SK-N-SH (cell line): ENCODE results near the gene PIGC. TPM values are rescaled to one million over a fixed set of nuclear protein-coding genes. Genes with fewer than 3 reads are reported as not detected.

Source experiments
- CTCF ChIA-PET: fragments of 300-600, 350-600 bp; formaldehyde crosslinking; extraction: SDS; loops from one replicate; lab custom pipeline; 2021; lab: Yijun Ruan, JAX
- POLR2A ChIA-PET: fragments of 350-600 bp; sonication (Branson Sonifier 250); formaldehyde crosslinking; extraction: SDS; loops from one replicate; lab custom pipeline; 2020; ENCODE audit warnings: antibody characterized with exemption, inconsistent platforms; lab: Yijun Ruan, JAX
- DNase-seq: peaks from one replicate; pipeline ENCODE4 v3.0.0; 2012
- H2AFZ ChIP-seq: fragments of 200-600 bp; sonication (generic); 2 replicates; pipeline ENCODE4 v1.8.1; 2016; ENCODE audit warnings: antibody characterized with exemption, mild to moderate bottlenecking, low read depth
- H3F3A ChIP-seq: fragments of 200-600 bp; sonication (generic); replicated peaks from 2 replicates; pipeline ENCODE3; 2016; ENCODE audit warnings: antibody characterized with exemption, mild to moderate bottlenecking; ENCODE audit not compliant: insufficient read depth
- H3K27ac ChIP-seq, 2 experiments: fragments of 200-500 bp in 1 of 2; fragments of 200-600 bp in 1 of 2; sonication (Bioruptor generic) in 1 of 2; sonication (generic), shearing (Covaris generic) in 1 of 2; 2 replicates each; pipeline versions ENCODE4 v1.5.1 to v1.6.1; 2014 to 2016; ENCODE audit warnings: low read depth in 2 of 2, inconsistent platforms in 1 of 2, low read length in 1 of 2, mild to moderate bottlenecking in 1 of 2, mixed read lengths in 1 of 2
- H3K27me3 ChIP-seq: fragments of 200-600 bp; sonication (generic), shearing (Covaris generic); 2 replicates; pipeline ENCODE4 v1.6.1; 2016; ENCODE audit warnings: mixed run types; ENCODE audit not compliant: insufficient read depth
- H3K36me3 ChIP-seq, 2 experiments: fragments of 200-500 bp in 1 of 2; fragments of 200-600 bp in 1 of 2; sonication (Bioruptor generic) in 1 of 2; sonication (generic) in 1 of 2; replicated peaks in 1 of 2; 2 replicates each; pipeline versions ENCODE3 to v1.5.1; 2014 to 2016; ENCODE audit warnings: low read length in 1 of 2, mild to moderate bottlenecking in 1 of 2; ENCODE audit not compliant: insufficient read depth in 2 of 2, control insufficient read depth in 1 of 2
- H3K4me1 ChIP-seq, 2 experiments: fragments of 200-500 bp in 1 of 2; fragments of 200-600 bp in 1 of 2; sonication (Bioruptor generic) in 1 of 2; sonication (generic), shearing (Covaris generic) in 1 of 2; 2 replicates each; pipeline versions ENCODE4 v1.5.1 to v1.6.1; 2014 to 2016; ENCODE audit warnings: low read depth in 1 of 2, low read length in 1 of 2, mixed run types in 1 of 2; ENCODE audit not compliant: insufficient read depth in 2 of 2, control insufficient read depth in 1 of 2
- H3K4me2 ChIP-seq: fragments of 200-600 bp; sonication (generic), shearing (Covaris generic); 2 replicates; pipeline ENCODE4 v1.6.1; 2017; ENCODE audit warnings: mixed run types
- H3K4me3 ChIP-seq, 2 experiments: fragments of 200-500 bp in 1 of 2; fragments of 200-600 bp in 1 of 2; sonication (Bioruptor generic) in 1 of 2; sonication (generic), shearing (Covaris generic) in 1 of 2; 2 replicates each; pipeline versions ENCODE4 v1.5.1 to v1.8.1; 2014 to 2016; ENCODE audit warnings: low read depth in 2 of 2, inconsistent platforms in 1 of 2, low read length in 1 of 2, mild to moderate bottlenecking in 1 of 2, mixed read lengths in 1 of 2, moderate library complexity in 1 of 2
- H3K79me2 ChIP-seq: fragments of 200-600 bp; sonication (generic); 2 replicates; pipeline ENCODE4 v1.8.1; 2017; ENCODE audit warnings: mild to moderate bottlenecking; ENCODE audit not compliant: insufficient read depth
- H3K9ac ChIP-seq: fragments of 200-600 bp; sonication (generic); 2 replicates; pipeline ENCODE4 v1.6.1; 2017; ENCODE audit warnings: mixed run types
- H3K9me2 ChIP-seq: fragments of 200-600 bp; sonication (generic); 2 replicates; pipeline ENCODE4 v1.6.1; 2017; ENCODE audit warnings: mixed run types
- H3K9me3 ChIP-seq: fragments of 200-600 bp; sonication (generic); 2 replicates; pipeline ENCODE4 v1.6.1; 2017; ENCODE audit warnings: mixed run types, mild to moderate bottlenecking, moderate library complexity
- H4K20me1 ChIP-seq: fragments of 200-600 bp; sonication (generic); 2 replicates; pipeline ENCODE4 v1.6.1; 2017; ENCODE audit warnings: mild to moderate bottlenecking, mixed run types; ENCODE audit not compliant: insufficient read depth
- ELF1 ChIP-seq: IDR thresholded peaks from 2 replicates; pipeline ENCODE4 v1.4.0; 2012
- EP300 ChIP-seq, 2 experiments: IDR thresholded peaks; 2 replicates each; pipeline versions ENCODE4 v1.4.0 to v1.6.1; 2012; ENCODE audit warnings: borderline replicate concordance in 1 of 2, low read depth in 1 of 2, low read length in 1 of 2
- EZH2phosphoT487 ChIP-seq: fragments of 200-600 bp; sonication (generic); IDR thresholded peaks from 2 replicates; pipeline ENCODE4 v1.6.1; 2017; ENCODE audit warnings: low read depth, mixed run types, mild to moderate bottlenecking, antibody characterized with exemption, moderate library complexity, borderline replicate concordance
- GABPA ChIP-seq: IDR thresholded peaks from 2 replicates; pipeline ENCODE4 v1.4.0; 2012; ENCODE audit warnings: low read depth, mild to moderate bottlenecking
- GATA2 ChIP-seq: sonication (generic); formaldehyde crosslinking; IDR thresholded peaks from 2 replicates; pipeline ENCODE4 v1.5.0; 2020; ENCODE audit warnings: mild to moderate bottlenecking, missing genetic modification reagents
- MXI1 ChIP-seq: IDR thresholded peaks from 2 replicates; pipeline ENCODE4 v1.6.1; 2012; ENCODE audit warnings: mild to moderate bottlenecking, low read depth, low read length, improper control_type of control experiment
- NFIC ChIP-seq: IDR thresholded peaks from 2 replicates; pipeline ENCODE4 v1.4.0; 2012; ENCODE audit warnings: borderline replicate concordance
- NRF1 ChIP-seq: IDR thresholded peaks from 2 replicates; pipeline ENCODE4 v1.6.1; 2012; ENCODE audit warnings: low read depth, mild to moderate bottlenecking, low read length
- RAD21 ChIP-seq: IDR thresholded peaks from 2 replicates; pipeline ENCODE4 v1.6.1; 2012; ENCODE audit warnings: mild to moderate bottlenecking, low read length
- RCOR1 ChIP-seq: fragments of 150-350 bp; IDR thresholded peaks from 2 replicates; pipeline ENCODE4 v1.6.1; 2017; ENCODE audit warnings: antibody characterized with exemption, low read length
- RFX5 ChIP-seq: IDR thresholded peaks from 2 replicates; pipeline ENCODE4 v1.6.1; 2012; ENCODE audit warnings: mild to moderate bottlenecking, improper control_type of control experiment, low read length
- TAF1 ChIP-seq: IDR thresholded peaks from 2 replicates; pipeline ENCODE4 v1.6.1; 2012; ENCODE audit warnings: low read depth, mild to moderate bottlenecking, low read length, moderate library complexity, borderline replicate concordance
- TCF12 ChIP-seq: IDR thresholded peaks from 2 replicates; pipeline ENCODE4 v1.4.0; 2012
- TEAD4 ChIP-seq: IDR thresholded peaks from 2 replicates; pipeline ENCODE4 v1.4.0; 2012; ENCODE audit warnings: mild to moderate bottlenecking, borderline replicate concordance; ENCODE audit not compliant: insufficient read depth
- YY1 ChIP-seq: IDR thresholded peaks from 2 replicates; pipeline ENCODE4 v1.4.0; 2012; ENCODE audit warnings: low read depth, mild to moderate bottlenecking
- WGBS: methylation state at CpG from one replicate; pipeline ENCODE4 v1.1.6; 2017; ENCODE audit warnings: low lambda C conversion rate; 5-methylcytosine and 5-hydroxymethylcytosine counted together
- polyA plus RNA-seq, 3 experiments: library from polyadenylated mRNA; depleted of rRNA; stranded (reverse); fragments of >200 nt; gene quantifications; 2 replicates each; pipeline ENCODE4 v1.2.3, GENCODE V29; 2012
- TF ChIP-seq, protein P1 (sequence below): IDR thresholded peaks from 2 replicates; pipeline ENCODE4 v1.4.0; 2012; ENCODE audit warnings: low read depth, borderline replicate concordance
- TF ChIP-seq, protein P2 (sequence below): fragments of 150-350 bp; IDR thresholded peaks from 2 replicates; pipeline ENCODE4 v1.6.1; 2016; ENCODE audit warnings: mild to moderate bottlenecking, low read depth, low read length
- TF ChIP-seq, protein P3 (sequence below): fragments of 200-600 bp; sonication (generic); IDR thresholded peaks from 2 replicates; pipeline ENCODE4 v1.6.1; 2017; ENCODE audit warnings: antibody characterized with exemption, mild to moderate bottlenecking, moderate library complexity
- TF ChIP-seq, protein P4 (sequence below): IDR thresholded peaks from 2 replicates; pipeline ENCODE4 v1.4.0; 2012; ENCODE audit warnings: low read depth, borderline replicate concordance
- TF ChIP-seq, protein P5 (sequence below): fragments of 150-350 bp; IDR thresholded peaks from 2 replicates; pipeline ENCODE4 v1.6.1; 2017; ENCODE audit warnings: antibody characterized with exemption, low read length, low read depth, borderline replicate concordance

The PIGC gene
- polyA plus RNA-seq, 1 of the 3 experiments (the other 2 are of a cell fraction): 20.6 TPM

- no peaks in the 10 kb centered on the region for H3K27me3 ChIP-seq
- ChIA-PET POLR2A (no interaction called here), CTCF (interaction anchor here (0.9 to 1.4 kb wide), 4 partner anchors 9 to 410 kb away, joined by 3 to 4 read pairs (median 3); partner anchors contain the start of gene C1orf105)
- H3K4me2 ChIP-seq: no peak overlapping the region
- no peak for DNase-seq
- H3K9me3 ChIP-seq: no peaks in the 10 kb centered on the region
- TF ChIP-seq EP300 (IDR thresholded peaks at IDR 0.05; ENCODE audit: borderline replicate concordance in 1 of 2, low read depth in 1 of 2, low read length in 1 of 2): no peak
- no peak for TF ChIP-seq EZH2phosphoT487
- TF ChIP-seq, protein P1, sequence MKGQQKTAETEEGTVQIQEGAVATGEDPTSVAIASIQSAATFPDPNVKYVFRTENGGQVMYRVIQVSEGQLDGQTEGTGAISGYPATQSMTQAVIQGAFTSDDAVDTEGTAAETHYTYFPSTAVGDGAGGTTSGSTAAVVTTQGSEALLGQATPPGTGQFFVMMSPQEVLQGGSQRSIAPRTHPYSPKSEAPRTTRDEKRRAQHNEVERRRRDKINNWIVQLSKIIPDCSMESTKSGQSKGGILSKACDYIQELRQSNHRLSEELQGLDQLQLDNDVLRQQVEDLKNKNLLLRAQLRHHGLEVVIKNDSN: no peak
- no peak for TF ChIP-seq ELF1
- TF ChIP-seq, protein P2, sequence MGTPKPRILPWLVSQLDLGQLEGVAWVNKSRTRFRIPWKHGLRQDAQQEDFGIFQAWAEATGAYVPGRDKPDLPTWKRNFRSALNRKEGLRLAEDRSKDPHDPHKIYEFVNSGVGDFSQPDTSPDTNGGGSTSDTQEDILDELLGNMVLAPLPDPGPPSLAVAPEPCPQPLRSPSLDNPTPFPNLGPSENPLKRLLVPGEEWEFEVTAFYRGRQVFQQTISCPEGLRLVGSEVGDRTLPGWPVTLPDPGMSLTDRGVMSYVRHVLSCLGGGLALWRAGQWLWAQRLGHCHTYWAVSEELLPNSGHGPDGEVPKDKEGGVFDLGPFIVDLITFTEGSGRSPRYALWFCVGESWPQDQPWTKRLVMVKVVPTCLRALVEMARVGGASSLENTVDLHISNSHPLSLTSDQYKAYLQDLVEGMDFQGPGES: no peak
- TF ChIP-seq RFX5: no peak
- no peak for TF ChIP-seq GATA2
- TF ChIP-seq TCF12: no peak
- no peak for TF ChIP-seq TAF1
- no peak for TF ChIP-seq YY1
- no peak for TF ChIP-seq TEAD4
- TF ChIP-seq RCOR1: no peak
- TF ChIP-seq, protein P3, sequence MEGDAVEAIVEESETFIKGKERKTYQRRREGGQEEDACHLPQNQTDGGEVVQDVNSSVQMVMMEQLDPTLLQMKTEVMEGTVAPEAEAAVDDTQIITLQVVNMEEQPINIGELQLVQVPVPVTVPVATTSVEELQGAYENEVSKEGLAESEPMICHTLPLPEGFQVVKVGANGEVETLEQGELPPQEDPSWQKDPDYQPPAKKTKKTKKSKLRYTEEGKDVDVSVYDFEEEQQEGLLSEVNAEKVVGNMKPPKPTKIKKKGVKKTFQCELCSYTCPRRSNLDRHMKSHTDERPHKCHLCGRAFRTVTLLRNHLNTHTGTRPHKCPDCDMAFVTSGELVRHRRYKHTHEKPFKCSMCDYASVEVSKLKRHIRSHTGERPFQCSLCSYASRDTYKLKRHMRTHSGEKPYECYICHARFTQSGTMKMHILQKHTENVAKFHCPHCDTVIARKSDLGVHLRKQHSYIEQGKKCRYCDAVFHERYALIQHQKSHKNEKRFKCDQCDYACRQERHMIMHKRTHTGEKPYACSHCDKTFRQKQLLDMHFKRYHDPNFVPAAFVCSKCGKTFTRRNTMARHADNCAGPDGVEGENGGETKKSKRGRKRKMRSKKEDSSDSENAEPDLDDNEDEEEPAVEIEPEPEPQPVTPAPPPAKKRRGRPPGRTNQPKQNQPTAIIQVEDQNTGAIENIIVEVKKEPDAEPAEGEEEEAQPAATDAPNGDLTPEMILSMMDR: no peak
- TF ChIP-seq, protein P4, sequence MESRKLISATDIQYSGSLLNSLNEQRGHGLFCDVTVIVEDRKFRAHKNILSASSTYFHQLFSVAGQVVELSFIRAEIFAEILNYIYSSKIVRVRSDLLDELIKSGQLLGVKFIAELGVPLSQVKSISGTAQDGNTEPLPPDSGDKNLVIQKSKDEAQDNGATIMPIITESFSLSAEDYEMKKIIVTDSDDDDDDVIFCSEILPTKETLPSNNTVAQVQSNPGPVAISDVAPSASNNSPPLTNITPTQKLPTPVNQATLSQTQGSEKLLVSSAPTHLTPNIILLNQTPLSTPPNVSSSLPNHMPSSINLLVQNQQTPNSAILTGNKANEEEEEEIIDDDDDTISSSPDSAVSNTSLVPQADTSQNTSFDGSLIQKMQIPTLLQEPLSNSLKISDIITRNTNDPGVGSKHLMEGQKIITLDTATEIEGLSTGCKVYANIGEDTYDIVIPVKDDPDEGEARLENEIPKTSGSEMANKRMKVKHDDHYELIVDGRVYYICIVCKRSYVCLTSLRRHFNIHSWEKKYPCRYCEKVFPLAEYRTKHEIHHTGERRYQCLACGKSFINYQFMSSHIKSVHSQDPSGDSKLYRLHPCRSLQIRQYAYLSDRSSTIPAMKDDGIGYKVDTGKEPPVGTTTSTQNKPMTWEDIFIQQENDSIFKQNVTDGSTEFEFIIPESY: no peak
- TF ChIP-seq MXI1: no peak
- TF ChIP-seq NRF1: no peak
- TF ChIP-seq GABPA: no peak
- TF ChIP-seq, protein P5, sequence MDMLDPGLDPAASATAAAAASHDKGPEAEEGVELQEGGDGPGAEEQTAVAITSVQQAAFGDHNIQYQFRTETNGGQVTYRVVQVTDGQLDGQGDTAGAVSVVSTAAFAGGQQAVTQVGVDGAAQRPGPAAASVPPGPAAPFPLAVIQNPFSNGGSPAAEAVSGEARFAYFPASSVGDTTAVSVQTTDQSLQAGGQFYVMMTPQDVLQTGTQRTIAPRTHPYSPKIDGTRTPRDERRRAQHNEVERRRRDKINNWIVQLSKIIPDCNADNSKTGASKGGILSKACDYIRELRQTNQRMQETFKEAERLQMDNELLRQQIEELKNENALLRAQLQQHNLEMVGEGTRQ: no peak
- TF ChIP-seq NFIC: no peak
- no peak for TF ChIP-seq RAD21
- H2AFZ ChIP-seq: no peak overlapping the region
- H4K20me1 ChIP-seq: no peaks in the 10 kb centered on the region
- no peaks in the 10 kb centered on the region for H3K4me1 ChIP-seq
- H3K4me3 ChIP-seq: no peak overlapping the region
- no peak overlapping the region for H3K9ac ChIP-seq
- H3K36me3 ChIP-seq: peaks cover 0 to 5% of the 10 kb centered on the region in 2 experiments
- 88% methylated on average over 2 of the region's 2 CpGs for WGBS
- H3K79me2 ChIP-seq: no peaks in the 10 kb centered on the region
- no peak overlapping the region for H3K27ac ChIP-seq
- no peaks in the 10 kb centered on the region for H3K9me2 ChIP-seq
- H3F3A ChIP-seq: peaks cover 7% of the 10 kb centered on the region
Observed at GRCh38 chr1:172411791-172412338, 32.0 kb downstream of the PIGC start.
